Measurements from ENCODE around the gene TRIM44.
"Not testable (repeated sequence)": the region's sequence is repeated elsewhere in the genome, so short reads cannot be mapped to it uniquely, and the experiment has no call there.

TRIM44 gene

GRCh38 chr11:35761899-35762298, 99.3 kb downstream of the TRIM44 start:
- no peak for TF ChIP-seq CTCF (IDR thresholded peaks at IDR 0.05; ENCODE audit: extremely low read depth, insufficient read depth, missing control alignments)
- in situ Hi-C loops (cut with MboI; ENCODE audit: low pct_unique_long_range_greater_than_20kb, low sequenced_read_pairs, unreplicated experiment) = no loop called here
- no peak for DNase-seq (ENCODE audit: low spot score)

GRCh38 chr11:35763301-35763700, 100.7 kb downstream of the TRIM44 start:
- DNase-seq (ENCODE audit: low spot score) = no peak
- TF ChIP-seq CTCF (IDR thresholded peaks at IDR 0.05; ENCODE audit: extremely low read depth, insufficient read depth, missing control alignments) = no peak
- in situ Hi-C loops (cut with MboI; ENCODE audit: low pct_unique_long_range_greater_than_20kb, low sequenced_read_pairs, unreplicated experiment) = no loop called here

- no peak for TF ChIP-seq CTCF (IDR thresholded peaks at IDR 0.05; ENCODE audit: extremely low read depth, insufficient read depth, missing control alignments)
- in situ Hi-C loops (cut with MboI; ENCODE audit: low pct_unique_long_range_greater_than_20kb, low sequenced_read_pairs, unreplicated experiment) = no loop called here
- DNase-seq (ENCODE audit: low spot score) = no peak
Measured at GRCh38 chr11:35763765-35764164, 101.2 kb downstream of the TRIM44 start.

GRCh38 chr11:35764417-35764816, 101.8 kb downstream of the TRIM44 start:
- no peak for TF ChIP-seq CTCF (IDR thresholded peaks at IDR 0.05; ENCODE audit: extremely low read depth, insufficient read depth, missing control alignments)
- no peak for DNase-seq (ENCODE audit: low spot score)
- in situ Hi-C loops (cut with MboI; ENCODE audit: low pct_unique_long_range_greater_than_20kb, low sequenced_read_pairs, unreplicated experiment) = no loop called here

GRCh38 chr11:35765211-35765610, 102.6 kb downstream of the TRIM44 start:
- no peak for TF ChIP-seq CTCF (IDR thresholded peaks at IDR 0.05; ENCODE audit: extremely low read depth, insufficient read depth, missing control alignments)
- DNase-seq (ENCODE audit: low spot score) = no peak
- in situ Hi-C loops (cut with MboI; ENCODE audit: low pct_unique_long_range_greater_than_20kb, low sequenced_read_pairs, unreplicated experiment) = no loop called here

- no peak for DNase-seq (ENCODE audit: low spot score)
- TF ChIP-seq CTCF (IDR thresholded peaks at IDR 0.05; ENCODE audit: extremely low read depth, insufficient read depth, missing control alignments) = no peak
- in situ Hi-C loops (cut with MboI; ENCODE audit: low pct_unique_long_range_greater_than_20kb, low sequenced_read_pairs, unreplicated experiment) = no loop called here
Measured at GRCh38 chr11:35766651-35767050, 104.1 kb downstream of the TRIM44 start.

- DNase-seq (ENCODE audit: low spot score); in situ Hi-C loops (cut with MboI; ENCODE audit: low pct_unique_long_range_greater_than_20kb, low sequenced_read_pairs, unreplicated experiment): not testable (repeated sequence)
Measured at GRCh38 chr11:35770425-35770824, 107.8 kb downstream of the TRIM44 start.

Measured in GM13977 (cell line).